Dedifferentiated amniotic fluid mesenchymal stem cell (primary cell): ENCODE data around the gene BEST4.
"Not testable (repeated sequence)": the region's sequence is repeated elsewhere in the genome, so short reads cannot be mapped to it uniquely, and the experiment has no call there.

ENCODE experiments used
- DNase-seq: peaks from one replicate; pipeline ENCODE4 v3.0.0-alpha.2; 2016; ENCODE audit errors: extremely low spot score

BEST4 gene

DNA sequence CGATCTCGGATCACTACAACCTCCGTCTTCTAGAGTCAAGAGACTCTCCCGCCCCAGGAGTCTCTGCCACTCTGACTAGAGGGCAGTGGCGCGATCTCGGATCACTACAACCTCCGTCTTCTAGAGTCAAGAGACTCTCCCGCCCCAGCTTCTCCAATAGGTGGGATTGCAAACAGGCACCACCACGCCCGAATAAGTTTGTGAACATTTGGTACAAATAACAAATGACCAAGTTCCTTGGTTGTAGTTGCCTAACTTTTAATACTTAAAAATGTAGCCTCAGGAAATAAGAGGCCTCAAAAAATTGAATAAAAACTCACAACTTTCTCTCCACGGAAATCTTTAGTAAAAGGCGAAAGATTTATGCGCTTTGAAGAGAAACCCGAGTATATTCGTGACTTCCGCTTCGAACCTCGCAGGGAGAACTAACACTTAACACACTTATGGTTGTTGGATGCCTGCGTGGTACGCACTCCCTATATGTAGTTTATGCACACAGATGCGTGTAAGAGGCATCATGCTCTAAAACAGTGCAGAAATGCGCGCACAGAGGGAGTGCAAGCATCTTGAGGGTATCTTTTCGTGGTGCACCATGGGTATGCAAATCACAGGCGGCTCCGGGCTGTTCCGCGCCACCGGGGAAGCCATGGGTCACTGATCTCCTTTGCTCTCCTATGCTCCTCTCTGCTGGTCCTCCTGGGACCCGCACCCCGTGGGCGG, 31.8 kb upstream of the BEST4 start:
- DNase-seq, result peak; percentile 58

DNA sequence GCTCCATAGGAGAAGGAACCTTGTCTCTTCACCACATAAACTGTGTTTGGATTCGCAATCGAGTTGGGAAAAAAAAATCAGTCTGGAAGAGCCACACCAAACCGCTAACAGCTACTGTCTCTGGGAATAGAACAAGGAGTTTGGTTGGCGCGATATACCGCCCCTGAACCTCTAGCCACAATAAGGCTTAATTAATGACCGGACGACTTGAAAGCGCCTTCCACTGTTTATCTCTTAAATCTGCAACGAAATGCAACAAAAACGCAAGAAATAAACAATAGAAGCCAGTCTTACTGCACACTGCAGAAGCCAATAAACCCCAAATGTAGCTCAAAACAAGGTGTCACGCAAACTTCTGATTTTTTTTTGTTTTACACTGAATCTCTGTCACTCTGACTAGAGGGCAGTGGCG, 31.2 kb upstream of the BEST4 start:
- peak; percentile 55 for DNase-seq

DNA sequence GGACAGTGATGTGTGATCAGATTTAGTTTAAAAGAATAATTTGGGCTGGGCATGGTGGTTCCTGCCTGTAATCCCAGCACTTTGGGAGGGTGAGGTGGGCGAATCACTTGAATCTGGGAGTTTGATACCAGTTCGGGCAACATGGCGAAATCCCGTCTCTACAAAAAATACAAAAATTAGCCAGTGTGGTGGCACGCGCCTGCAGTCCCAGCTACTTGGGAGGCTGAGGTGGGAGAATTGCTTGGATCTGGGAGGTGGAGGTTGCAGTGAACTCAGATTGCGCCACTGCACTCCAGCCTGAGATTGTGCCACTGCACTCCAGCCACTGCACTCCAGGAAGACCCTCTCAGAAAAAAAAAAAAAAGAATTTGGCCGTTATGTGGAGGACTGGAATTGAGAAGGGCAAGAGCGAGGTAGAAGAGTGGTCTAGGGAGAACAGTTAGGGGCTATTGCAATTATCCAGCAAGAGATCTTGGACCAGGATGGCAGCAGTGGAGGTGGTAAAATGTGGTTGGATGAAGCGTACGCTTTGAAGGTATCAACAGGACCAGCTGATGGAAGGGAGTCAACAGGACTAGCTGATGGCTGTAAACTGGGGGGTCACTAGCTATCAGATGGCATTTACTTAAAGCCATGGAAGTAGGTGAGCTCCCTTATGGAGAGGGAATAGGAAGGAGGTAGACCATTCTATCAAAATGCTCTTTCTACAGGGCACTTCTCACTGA, 30.0 kb upstream of the BEST4 start:
- DNase-seq, result no peak

DNA sequence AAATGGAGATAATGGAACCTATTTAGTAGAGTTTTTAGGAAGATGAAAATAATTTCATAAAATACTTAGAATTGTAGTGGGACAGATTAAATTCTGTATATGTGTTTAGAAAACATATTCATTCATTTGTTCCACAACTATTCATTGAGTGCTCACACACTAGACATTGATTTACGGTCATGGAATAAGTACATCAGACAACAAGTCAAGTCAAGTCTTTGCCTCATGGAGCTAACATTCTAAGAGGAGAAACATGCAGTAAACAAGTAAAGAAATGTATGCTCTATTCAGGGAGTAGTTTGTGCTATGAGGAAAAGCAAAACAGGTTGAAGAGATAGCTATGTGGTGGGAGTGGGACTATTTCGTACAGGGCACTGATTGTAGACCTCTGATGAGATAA, 29.3 kb upstream of the BEST4 start:
- no peak for DNase-seq

DNA sequence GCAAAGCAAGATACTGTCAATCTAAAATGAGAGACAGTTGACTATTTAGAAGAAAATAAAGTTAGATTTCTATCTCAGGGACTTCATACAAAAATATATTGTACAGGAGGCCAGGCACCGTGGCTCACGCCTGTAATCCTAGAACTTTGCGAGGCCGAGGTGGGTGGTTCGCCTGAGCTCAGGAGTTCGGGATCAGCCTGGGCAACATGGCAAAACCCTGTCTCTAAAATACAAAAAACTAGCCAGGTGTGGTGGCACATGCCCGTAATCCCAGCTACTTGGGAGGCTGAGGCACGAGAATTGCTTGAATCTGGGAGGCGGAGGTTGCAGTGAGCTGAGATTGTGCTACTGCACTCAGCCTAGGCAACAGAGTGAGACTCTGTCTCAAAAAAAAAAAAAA, 28.0 kb upstream of the BEST4 start:
- DNase-seq, result not testable (repeated sequence)

DNA sequence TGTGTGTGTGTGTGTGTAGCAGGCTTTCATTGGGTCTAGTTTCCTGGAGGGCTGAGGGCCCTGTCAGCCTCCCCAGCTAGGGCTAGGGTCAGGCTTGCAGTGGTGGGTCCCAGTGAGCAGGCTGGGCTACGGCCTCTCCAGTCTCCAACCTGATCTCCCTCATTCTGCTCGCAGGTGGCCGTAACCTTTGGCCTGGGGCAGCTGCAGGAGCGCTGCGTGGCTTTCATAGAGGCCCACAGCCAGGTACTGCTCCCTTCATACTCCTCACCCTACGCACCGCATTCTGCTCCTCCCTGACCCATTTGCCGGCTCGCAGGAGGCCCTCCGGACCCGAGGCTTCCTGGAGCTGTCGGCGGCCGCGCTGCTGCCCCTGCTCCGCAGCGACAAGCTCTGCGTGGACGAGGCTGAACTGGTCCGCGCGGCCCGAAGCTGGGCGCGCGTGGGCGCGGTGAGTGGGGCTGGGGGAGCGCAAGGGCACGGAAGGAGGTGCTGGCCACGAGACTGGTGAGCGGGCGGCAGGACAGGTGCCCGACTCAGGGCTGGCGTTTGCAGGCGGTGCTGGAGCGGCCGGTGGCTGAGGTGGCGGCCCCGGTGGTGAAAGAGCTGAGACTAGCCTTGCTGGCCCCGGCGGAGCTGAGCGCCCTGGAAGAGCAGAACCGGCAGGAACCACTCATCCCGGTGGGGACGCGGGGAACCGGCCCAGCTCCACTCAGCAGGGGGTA, 25.0 kb upstream of the BEST4 start:
- no peak for DNase-seq

DNA sequence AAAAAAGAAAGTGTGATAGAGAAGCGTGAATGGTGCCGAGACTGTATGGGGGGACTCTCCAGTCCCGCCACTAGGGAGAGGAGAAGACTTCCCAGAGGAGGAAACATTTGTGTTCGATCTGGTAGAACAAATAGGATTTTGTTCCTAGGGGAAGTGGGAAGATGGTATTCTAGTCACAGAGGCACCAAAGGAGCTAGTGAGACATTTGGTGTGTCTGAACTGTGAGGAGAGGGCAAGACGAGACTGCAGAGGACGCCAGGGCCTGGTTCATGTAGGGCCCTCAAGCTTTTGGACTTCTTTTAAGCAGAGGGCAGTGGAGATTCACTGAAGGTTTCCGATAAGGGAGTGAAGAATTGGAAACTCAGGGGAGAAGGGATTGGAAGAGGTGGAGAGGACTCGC, 23.3 kb upstream of the BEST4 start:
- DNase-seq, result no peak

DNA sequence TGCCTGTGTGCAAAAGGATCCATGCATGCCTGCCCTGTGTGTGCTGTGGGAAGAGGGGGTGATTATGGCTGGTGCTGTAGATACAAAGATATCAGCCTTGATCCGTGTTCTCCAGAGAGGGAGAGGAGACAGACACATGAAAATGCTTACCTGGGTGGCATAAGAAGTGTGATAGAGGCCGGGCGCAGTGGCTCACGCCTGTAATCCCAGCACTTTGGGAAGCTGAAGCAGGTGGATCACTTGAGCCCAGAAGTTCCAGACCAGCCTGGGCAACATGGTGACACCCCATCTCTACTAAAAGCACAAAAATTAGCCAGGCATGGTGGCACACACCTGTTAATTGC, 22.8 kb upstream of the BEST4 start:
- not testable (repeated sequence) for DNase-seq

DNA sequence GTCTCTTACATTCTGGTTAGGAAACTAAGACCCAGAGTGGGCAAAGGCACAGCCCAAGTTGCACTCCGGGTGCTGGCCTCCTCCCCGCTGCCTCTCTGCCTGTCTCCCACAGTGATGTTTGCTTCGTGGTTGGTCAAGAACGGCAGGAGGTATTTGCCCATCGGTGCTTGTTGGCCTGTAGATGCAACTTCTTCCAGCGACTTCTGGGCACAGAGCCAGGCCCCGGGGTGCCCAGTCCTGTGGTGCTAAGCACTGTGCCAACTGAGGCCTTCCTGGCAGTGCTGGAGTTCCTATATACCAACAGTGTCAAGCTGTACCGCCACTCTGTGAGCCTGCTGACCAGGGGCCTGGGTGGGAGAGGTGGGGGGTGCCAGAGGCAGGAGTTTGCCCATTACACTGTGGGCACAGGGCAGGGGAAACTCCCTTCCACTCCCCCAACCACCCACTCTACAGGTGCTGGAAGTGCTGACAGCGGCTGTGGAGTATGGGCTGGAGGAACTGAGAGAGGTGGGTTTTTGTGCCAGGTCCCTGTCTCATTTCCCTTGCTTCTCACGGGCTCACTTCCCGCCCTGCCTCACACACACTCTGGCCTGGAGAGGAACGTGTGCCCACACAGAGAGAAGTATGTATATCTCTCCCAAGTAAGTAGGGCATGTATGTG, 22.3 kb upstream of the BEST4 start:
- no peak for DNase-seq

DNA sequence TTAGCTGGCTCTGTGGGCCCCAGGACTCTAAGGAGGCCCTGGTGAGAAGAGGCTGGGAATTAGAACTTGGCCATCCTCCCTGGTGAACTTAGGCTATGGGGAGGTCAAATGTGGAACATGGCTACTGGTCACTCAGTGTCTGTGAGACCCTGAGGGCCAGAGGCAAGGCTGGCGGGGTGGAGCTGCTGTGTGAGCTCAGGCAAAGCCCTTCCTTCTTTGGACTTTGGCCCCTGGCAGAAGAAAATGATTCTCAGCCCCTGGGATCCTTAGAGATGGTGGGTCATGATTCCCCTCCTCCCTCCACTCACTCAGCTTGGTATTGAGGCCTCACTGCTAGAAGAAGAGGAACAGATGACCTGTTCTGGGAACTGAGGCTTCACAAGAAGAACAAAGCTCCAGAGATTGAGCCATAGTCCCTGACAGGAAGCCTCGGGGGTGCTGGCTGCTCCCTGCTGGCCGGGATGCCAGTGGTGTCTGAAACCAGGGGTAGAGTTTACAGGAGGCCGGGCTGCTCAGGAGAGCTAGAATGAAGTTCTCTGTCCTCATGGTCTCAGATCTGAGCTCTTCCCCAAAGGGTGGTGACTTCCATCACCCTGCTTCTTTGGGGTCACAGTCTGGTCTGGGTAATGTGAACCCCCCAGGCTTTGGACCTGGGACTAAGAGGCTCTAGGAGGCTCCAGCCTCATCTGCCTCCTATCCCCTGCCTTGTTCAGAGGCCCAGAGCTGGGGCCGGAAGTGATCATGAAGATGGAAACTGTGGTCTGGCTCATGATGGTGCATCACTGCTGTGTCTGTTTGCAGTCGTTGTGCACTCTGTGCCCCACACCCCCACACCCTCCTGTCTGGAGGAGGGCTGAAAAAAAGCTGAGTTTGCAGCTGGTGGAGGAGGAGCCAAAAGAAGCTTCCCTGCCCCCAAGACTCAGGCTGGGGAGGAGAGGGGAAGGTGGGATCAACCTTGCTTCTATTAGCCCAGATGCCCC, 21.3 kb upstream of the BEST4 start:
- DNase-seq, result peak; percentile 27

DNA sequence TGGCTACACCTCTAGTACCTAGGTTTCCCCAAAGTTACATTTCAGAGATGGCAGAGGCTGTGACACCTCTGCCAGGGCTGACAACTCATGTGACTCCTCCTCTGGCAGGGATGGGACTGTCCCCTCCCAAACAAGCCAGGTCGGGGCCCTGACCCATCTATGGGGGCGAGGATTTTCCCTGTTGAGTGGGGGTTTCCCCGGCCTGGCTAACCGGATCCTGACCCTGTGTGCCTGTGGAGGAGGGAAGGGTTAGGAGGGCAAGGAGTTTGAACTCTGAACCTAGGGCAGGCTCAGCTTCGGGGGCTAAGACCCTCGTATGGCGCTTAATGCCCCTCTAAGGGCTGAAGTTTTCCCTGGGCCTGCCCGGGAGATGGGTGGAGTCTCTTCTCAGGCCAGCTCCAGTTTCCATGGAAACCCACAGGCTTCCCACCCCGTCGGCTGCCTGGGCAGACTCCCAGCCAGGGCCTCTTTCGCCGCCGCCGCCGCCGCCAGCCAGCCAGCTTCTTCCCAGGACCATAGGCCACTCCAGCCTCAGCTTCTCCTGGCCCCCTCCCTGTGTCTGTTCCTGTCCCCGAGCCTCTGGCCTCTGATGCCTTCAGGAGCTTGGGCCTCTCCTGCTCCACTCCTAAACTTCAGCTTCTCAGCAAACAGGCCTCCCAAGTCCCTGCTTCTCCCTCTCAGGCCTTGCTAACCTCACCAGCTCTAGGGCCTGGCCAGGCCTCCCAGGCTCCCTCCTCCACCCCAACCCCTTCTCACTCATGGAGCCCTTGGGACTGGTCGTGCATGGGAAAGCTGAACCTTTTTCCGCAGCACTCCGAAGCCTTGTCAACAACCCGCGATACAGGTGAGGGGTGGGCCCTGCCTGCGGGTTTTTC, 20.3 kb upstream of the BEST4 start, which contains the start of gene BTBD19:
Gene BTBD19 (plus strand): TSS at position 461 of the 875 bp plus-strand sequence. CDS start 298 bp downstream, at position 759.
- DNase-seq, result peak; percentile 93

DNA sequence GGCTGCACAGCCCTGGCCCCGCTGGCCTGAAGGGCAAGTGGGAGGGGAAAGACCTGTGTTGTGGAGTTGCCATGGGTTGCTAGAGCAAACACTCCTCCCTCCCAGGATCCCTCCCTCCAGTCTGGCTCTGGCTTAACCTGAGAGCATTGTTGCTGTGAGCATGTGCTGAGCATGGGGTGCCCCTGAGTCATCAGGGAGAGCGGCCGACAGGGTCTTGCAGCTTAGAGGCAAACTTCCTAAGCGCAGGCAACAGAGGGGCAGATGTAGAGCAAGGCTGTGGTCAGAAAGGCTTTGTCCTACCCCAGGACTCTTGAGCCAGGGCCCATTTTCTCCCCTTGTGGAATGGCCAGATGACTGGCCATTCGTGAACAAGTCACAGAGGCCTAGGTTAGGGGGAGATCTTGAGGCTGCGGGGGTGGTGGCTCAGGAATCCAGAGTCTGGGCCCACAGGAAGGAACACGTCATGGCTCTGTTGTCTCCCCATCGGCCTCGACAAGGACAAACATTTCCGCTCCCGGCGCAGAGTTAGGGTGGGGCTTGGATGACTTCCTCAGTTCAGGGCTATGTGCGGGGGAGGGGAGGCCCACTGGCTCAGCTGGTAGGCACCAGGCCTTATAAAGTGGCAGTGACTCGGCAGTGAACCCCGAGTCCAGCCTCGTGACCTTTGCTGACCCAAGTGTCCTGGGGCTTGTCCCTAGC, 19.5 kb upstream of the BEST4 start:
- peak; percentile 99 for DNase-seq

DNA sequence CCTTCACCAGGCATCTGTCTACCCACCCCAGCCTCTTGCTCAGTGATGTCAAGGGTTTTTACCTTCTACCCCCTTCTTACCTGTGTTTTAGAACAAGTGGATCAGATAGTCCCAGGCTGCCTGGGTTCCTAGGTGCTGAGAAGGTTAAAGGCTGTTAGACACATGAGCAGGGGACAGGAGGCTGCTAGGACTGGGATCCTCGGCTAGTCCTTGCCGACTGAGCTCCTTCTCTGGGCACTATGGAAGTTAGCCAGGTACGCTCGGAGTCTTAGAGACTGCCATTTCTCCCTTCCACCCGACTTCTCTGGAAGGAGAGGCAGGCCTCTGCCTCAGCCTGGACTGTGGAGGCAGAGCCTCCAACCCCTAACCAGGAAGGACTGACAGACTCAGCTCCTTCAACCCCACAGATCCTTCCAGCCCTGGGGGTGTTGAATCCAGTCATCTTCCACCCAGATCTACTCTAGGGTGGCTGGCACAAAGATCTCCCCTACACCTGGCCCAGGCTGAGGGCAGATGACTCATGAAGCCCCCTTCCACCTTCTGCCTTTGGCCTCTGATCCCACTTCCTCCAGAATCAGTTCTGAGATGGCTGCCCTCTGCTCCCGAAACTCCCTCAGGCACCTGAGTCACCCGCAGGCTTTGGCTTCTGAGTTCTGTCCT, 18.9 kb upstream of the BEST4 start, which contains the start of gene DYNLT4:
Gene DYNLT4 (minus strand): TSS at position 648 of the 660 bp plus-strand sequence. CDS start 683 bp downstream, outside the sequence.
- no peak for DNase-seq

DNA sequence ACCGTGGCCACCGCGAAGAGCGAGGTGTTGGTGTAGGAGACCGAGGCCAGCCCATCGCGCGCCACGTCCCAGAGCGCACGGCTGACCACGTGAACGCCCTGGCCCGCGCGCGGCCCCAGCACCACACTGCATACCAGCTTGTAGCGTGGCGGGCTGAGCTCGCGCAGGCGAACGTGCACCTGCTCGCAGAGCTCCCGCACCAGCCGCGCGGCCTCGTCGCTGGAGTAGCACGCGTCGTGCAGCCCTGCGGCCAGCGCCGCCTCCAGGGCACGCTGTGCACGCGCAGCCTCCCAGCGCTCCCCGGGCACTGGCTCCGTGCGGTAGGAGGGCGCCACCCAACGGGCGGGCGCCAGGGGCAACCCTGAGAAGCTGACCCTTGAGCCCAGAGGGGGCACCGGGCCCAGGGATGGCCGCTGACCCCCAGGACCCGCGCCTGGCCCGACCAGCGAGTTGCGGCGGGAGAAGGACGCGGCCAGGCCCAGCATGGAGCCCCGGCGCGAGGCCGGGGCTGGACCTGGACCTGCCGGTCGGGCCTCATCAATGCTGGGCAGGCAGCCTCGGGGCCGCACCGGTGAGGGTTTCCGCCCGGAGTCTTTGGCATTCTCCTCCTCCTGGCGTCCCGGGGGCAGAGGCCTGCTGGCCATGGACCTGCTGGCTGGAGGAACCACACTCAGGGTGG, 18.2 kb upstream of the BEST4 start:
- DNase-seq, result no peak

DNA sequence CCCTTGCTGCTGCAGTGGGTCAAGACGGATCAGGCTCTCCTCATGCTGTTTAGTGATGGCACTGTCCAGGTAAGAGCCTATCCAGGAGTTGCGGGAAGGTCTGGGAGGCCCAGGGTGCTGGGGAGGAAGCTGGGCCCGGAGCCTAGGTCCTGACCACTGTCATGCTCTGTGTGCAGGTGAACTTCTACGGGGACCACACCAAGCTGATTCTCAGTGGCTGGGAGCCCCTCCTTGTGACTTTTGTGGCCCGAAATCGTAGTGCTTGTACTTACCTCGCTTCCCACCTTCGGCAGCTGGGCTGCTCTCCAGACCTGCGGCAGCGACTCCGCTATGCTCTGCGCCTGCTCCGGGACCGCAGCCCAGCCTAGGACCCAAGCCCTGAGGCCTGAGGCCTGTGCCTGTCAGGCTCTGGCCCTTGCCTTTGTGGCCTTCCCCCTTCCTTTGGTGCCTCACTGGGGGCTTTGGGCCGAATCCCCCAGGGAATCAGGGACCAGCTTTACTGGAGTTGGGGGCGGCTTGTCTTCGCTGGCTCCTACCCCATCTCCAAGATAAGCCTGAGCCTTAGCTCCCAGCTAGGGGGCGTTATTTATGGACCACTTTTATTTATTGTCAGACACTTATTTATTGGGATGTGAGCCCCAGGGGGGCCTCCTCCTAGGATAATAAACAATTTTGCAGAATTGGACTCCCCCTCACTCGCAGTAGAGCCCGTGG, 17.5 kb upstream of the BEST4 start:
- no peak for DNase-seq

DNA sequence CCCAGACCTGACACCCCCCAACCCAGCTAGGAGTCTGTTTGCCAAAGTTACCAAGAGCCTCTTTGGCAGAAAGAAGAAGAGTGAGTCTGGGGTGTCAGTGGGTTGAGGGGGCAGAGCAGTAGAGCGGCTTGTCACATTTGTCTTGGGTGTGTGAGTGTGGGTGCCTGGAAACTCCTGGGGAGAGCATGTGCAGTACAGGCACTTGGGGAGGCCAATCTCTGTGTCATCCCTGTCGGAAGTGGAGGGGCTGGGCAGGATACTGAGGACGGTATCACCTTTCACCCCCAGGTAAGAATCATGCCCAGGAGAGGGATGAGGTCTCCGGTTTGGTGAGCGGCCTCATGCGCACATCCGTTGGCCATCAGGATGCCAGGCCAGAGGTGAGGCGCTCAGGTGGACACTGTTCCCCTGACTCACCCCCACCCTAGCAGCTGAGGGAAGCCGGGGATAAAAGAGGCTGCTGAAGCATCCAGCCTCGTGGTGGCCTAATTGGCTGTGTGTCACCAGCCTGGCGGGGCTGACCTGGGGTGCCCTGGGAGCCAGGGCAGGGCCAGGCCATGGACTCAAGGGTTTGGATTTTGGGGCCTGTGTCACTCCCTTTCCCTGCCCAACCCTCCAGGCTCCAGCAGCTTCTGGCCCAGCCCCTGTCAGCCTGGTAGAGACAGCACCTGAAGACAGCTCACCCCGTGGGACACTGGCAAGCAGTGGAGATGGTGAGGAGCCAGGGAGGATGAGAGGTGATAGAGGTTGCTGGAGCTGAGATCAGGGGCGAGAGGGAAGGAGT, 15.5 kb upstream of the BEST4 start:
- DNase-seq, result no peak

DNA sequence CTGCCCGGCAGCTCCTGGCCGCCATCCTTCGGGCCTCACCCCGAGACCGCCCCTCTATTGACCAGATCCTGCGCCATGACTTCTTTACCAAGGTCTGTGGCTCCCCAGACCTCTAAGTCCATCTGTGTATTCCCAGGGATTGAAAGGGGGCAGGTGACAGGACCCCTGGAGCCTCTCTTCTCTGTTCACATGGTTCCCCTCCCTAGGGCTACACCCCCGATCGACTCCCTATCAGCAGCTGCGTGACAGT, 15.0 kb upstream of the BEST4 start:
- DNase-seq, result no peak
